Fibroblast of pulmonary artery (primary cell): ENCODE data around the gene PTPN22.
"Not testable (repeated sequence)": the region's sequence is repeated elsewhere in the genome, so short reads cannot be mapped to it uniquely, and the experiment has no call there.

Experiments used
- DNase-seq: peaks from one replicate; pipeline ENCODE4 v3.0.0-alpha.2; 2010; ENCODE audit warnings: low read depth
- H3K4me3 ChIP-seq: replicated peaks from 2 replicates; pipeline ENCODE4 v1.5.1; 2011; ENCODE audit warnings: low read depth, mild to moderate bottlenecking, control low read depth, low read length, moderate library complexity
- CTCF ChIP-seq: IDR thresholded peaks from 2 replicates; pipeline ENCODE4 v1.5.1; 2011; ENCODE audit warnings: mild to moderate bottlenecking, control low read depth, low read length, inconsistent platforms; ENCODE audit errors: missing control alignments

The PTPN22 gene

DNA sequence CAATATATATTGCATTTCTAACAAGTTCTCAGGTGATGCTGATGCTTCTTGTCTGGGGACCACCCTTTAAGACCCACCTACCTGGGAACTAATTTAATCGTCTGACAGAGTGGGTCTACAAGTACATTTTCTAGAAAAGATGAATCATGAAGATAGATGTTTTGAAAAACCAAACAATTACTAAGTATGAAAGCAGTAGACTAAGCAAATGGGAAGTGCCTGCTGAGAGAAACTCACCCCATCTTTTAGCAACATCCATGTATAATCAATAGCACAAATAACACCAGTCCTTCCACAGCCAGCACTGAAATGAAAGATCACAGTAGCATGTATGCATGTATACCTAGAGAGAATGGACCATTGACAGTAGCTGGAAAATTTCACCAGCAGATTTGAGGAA is 17.3 kb downstream of the PTPN22 start:
- TF ChIP-seq CTCF: no peak
- no peak for DNase-seq
- no peak overlapping the region for H3K4me3 ChIP-seq

GRCh38 chr1:113852694-113853093 is 18.8 kb downstream of the PTPN22 start:
- DNase-seq, H3K4me3 ChIP-seq: not testable (repeated sequence)

DNA sequence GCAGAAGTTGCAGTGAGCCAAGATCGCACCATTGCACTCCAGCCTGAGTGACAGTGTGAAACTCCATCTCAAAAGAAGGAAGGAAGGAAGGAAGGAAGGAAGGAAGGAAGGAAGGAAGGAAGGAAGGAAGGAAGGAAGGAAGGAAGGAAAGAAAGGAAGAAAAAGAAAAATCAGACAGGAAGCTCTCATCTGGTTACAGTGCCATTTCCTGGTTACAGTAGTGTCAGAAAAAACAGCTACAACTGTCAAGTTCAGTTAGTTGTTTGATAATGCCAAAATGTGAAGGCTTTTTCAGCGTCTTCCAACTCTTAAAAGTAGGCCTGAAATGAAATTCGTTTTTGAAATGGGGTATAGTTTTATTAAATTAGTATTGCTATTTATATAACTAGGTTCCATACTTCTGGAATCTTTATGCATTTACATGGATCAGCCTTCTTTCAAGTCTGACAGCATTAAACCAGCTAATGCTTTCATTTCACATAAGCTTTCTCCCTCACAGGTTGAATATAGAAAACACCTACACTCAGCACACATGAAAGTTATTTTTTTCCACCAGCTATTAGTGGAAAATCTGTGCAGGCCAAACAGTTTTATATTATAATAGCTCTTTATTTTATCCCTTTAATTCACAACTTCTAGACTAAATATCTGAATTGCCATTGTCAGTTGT is 21.2 kb downstream of the PTPN22 start:
- no peak overlapping the region for H3K4me3 ChIP-seq
- no peak for TF ChIP-seq CTCF
- no peak for DNase-seq

GRCh38 chr1:113849072-113849471 is 22.4 kb downstream of the PTPN22 start:
- no peak overlapping the region for H3K4me3 ChIP-seq
- no peak for DNase-seq
- TF ChIP-seq CTCF: no peak

GRCh38 chr1:113846391-113847035 is 25.0 kb downstream of the PTPN22 start:
- no peak for TF ChIP-seq CTCF
- DNase-seq: no peak
- H3K4me3 ChIP-seq: no peak overlapping the region

- no peak overlapping the region for H3K4me3 ChIP-seq
- no peak for DNase-seq
- TF ChIP-seq CTCF: no peak
These were observed 35.0 kb downstream of the PTPN22 start for GRCh38 chr1:113836534-113836933.

DNA sequence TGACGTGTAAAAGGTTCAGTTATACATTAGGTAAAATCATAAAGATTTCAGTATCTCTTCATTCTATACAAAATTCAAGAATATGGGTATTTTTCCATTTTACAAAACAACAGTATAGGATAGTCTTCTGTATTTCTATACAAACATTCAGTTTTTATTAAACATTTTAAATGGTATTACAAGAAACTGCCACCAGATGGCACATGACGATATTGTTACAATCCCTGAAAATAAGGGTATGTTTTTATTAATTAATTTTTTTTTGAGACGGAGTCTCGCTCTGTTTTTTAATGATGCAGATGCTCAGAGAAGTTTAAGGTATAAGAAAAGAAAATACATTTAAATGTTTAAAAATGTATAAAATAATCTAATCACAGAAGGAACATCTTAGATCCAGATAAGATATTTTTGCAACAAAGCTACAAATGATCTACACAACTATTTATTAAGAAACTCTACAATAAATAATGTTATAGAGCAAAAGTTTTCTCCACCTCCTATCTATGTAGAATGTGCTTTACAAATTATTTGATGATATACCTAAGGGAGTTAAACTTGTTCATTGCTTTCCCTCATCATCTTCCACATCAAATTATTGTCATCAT is 35.7 kb downstream of the PTPN22 start:
- peak; percentile 79 for DNase-seq
- H3K4me3 ChIP-seq: no peak overlapping the region
- TF ChIP-seq CTCF: peak; percentile 39
